Glomerular endothelial cell (primary cell): ENCODE results near the gene ZNF304. TPM values are rescaled to one million over a fixed set of nuclear protein-coding genes. Genes with fewer than 3 reads are reported as not detected.

Experiments used
- total RNA-seq: library from RNA; depleted of rRNA; stranded (reverse); fragments of >200 nt; gene quantifications from 2 replicates; pipeline ENCODE4 v1.2.3, GENCODE V29; 2015

Gene ZNF304
- total RNA-seq, 1 donor from 2014 or later, result 7.2 TPM

Other genes starting within 250 kb of the ZNF304 start
- gene USP29, start 231.3 kb upstream of the ZNF304 start, total RNA-seq, result not detected in 2 replicates
- not detected in 2 replicates for gene ZIM3, start 206.1 kb upstream of the ZNF304 start, total RNA-seq
- not detected in 2 replicates for gene DUXA, start 183.8 kb upstream of the ZNF304 start, total RNA-seq
- 19.7 and 31.3 TPM in 2 replicates for gene ZNF264, start 159.8 kb upstream of the ZNF304 start, total RNA-seq
- gene AURKC, start 120.2 kb upstream of the ZNF304 start, total RNA-seq, result 0.58 TPM in 1 of 2 replicates, not detected in the other
- 8.6 and 15.3 TPM in 2 replicates for gene ZNF805, start 110.6 kb upstream of the ZNF304 start, total RNA-seq
- 37.5 and 57.5 TPM in 2 replicates for gene ZNF460, start 70.8 kb upstream of the ZNF304 start, total RNA-seq
- 6.2 and 8.3 TPM in 2 replicates for gene ZNF543, start 30.8 kb upstream of the ZNF304 start, total RNA-seq
- gene TRAPPC2B, start 12.3 kb downstream of the ZNF304 start, total RNA-seq, result 23.5 and 24.6 TPM in 2 replicates
- 2.3 and 6.1 TPM in 2 replicates for gene ZNF547, start 12.3 kb downstream of the ZNF304 start, total RNA-seq
- gene ZNF548, start 38.6 kb downstream of the ZNF304 start, total RNA-seq, result 9.9 and 13.8 TPM in 2 replicates
- 3.0 and 5.1 TPM in 2 replicates for gene ZNF17, start 59.9 kb downstream of the ZNF304 start, total RNA-seq
- gene ZNF749, start 84.1 kb downstream of the ZNF304 start, total RNA-seq, result 7.5 and 8.0 TPM in 2 replicates
- gene VN1R1, start 105.9 kb downstream of the ZNF304 start, total RNA-seq, result 0.39 and 0.76 TPM in 2 replicates
- gene ZNF772, start 126.3 kb downstream of the ZNF304 start, total RNA-seq, result 11.3 and 13.4 TPM in 2 replicates
- 4.1 and 7.9 TPM in 2 replicates for gene ZNF419, start 136.5 kb downstream of the ZNF304 start, total RNA-seq
- 6.0 and 9.1 TPM in 2 replicates for gene ZNF773, start 148.7 kb downstream of the ZNF304 start, total RNA-seq
- gene ZNF549, start 176.1 kb downstream of the ZNF304 start, total RNA-seq, result 3.2 and 4.5 TPM in 2 replicates
- 5.1 and 8.6 TPM in 2 replicates for gene ZNF550, start 208.6 kb downstream of the ZNF304 start, total RNA-seq
- gene ZNF416, start 227.6 kb downstream of the ZNF304 start, total RNA-seq, result 4.4 and 5.0 TPM in 2 replicates
- gene ZIK1, start 232.9 kb downstream of the ZNF304 start, total RNA-seq, result 3.9 and 6.7 TPM in 2 replicates
- 1.9 and 6.4 TPM in 2 replicates for gene ZNF530, start 248.6 kb downstream of the ZNF304 start, total RNA-seq